GF-D8 (cell line): ENCODE data around the gene PFN3.
A peak's percentile ranks its signal among the peaks of the same experiment; 100 is the strongest.
"Not testable (repeated sequence)": the region's sequence is repeated elsewhere in the genome, so short reads cannot be mapped to it uniquely, and the experiment has no call there.

Source experiments
- DNase-seq: peaks from one replicate; lab custom pipeline; 2025; lab: John Stamatoyannopoulos, UW

PFN3 gene

GRCh38 chr5:177372034-177372896 is 28.2 kb downstream of the PFN3 start:
- DNase-seq = peak; percentile 11

GRCh38 chr5:177371120-177372033 is 29.1 kb downstream of the PFN3 start:
- no peak for DNase-seq

GRCh38 chr5:177370488-177371119 is 29.9 kb downstream of the PFN3 start:
- no peak for DNase-seq

DNA sequence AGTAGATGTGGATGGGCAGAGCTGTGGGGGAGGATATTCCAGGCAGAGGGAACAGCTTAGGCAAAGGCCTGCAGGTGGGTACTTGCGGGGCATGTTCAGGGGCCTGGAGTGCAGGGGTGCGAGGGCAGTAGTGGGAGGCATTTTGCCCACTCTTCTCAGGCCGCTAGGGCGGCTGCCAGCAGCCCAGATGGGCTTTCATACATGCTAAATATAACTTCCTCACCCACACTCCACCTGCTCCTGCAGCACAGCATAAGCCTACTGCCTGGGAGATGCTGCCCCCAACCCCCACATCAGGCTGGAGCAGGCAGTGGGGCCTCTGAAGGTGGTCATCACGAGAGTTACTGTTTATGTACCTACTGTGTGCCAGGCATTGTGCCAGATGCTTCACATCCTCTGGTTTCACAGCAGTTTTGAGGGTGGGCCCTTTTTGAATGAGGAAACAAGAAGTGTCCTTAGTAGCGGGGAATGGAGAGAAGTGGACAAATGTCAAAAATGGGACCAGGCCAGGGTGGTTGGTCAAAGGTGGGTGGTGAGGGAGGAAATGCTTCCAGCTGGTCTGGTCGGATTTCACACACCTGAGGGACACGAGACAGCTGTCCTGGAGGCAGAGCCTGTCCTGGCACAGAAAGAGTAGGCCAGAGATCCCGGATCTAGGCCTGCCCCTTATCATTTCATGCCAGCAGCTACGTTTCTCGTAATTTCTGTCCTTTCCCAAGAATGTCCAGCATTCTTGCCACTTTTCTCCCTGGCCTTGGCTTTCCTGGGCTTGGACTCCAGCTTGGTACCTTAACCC is 30.6 kb downstream of the PFN3 start:
- no peak for DNase-seq

DNA sequence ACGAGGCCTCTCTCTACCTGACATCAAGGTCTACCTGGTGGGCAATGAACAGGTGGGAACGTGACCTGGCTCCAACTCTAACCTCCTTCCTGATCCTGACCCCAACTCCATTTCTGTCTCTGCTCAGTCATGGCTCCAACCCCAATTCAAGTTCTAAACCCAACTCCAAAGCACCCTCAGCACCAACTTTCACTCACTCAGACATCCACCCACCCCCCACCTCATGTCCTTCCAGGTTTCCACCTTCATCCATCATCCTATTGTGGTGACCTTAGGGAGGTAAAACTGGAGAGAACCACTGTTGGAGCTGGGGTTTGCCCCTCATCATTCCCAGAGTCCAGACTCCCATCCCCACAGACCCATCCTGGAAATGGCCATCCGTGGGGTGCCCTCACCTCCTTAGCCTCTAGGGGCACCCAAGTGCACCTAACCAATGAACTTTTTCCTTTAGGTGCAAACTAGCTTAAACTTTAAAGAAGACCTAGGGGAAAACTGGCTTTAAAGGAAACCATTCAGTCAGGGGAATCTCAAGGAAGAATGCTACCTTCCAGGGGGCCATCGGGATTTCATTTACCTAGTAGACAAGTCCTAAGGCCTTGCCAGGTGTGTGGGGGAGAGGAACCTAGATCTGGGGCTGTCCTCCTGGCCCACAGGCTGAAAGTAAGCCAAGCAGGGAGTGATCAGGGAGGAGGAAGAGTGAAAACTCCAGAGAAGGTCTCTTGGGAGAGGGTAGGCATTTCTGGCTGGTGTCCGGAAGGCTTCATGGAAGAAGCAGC is 31.4 kb downstream of the PFN3 start:
- DNase-seq = no peak

GRCh38 chr5:177367981-177368868 is 32.2 kb downstream of the PFN3 start:
- DNase-seq = no peak

DNA sequence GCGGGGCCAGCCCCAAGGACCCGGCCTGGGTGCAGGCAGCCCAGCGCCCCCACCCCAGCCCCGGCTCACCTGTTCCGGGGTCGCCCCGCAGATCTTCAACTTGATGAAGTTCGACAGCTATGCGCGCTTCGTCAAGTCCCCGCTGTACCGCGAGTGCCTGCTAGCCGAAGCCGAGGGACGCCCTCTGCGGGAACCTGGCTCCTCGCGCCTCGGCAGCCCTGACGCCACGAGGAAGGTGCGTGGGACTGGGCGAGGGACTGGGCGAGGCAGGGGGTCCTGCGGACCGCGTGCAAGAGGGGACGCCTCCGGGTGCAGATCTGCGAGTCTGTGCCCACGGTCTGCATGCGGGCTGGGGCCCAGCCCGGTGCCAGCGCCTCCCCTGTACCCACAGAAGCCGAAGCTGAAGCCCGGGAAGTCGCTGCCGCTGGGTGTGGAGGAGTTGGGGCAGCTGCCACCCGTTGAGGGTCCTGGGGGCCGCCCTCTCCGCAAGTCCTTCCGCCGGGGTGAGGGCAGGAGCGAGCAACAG is 33.1 kb downstream of the PFN3 start:
- no peak for DNase-seq

GRCh38 chr5:177366528-177367322 is 33.7 kb downstream of the PFN3 start:
- DNase-seq = no peak

GRCh38 chr5:177365845-177366527 is 34.5 kb downstream of the PFN3 start:
- DNase-seq = no peak

- no peak for DNase-seq
Observed at GRCh38 chr5:177364159-177364962, 36.1 kb downstream of the PFN3 start.

DNA sequence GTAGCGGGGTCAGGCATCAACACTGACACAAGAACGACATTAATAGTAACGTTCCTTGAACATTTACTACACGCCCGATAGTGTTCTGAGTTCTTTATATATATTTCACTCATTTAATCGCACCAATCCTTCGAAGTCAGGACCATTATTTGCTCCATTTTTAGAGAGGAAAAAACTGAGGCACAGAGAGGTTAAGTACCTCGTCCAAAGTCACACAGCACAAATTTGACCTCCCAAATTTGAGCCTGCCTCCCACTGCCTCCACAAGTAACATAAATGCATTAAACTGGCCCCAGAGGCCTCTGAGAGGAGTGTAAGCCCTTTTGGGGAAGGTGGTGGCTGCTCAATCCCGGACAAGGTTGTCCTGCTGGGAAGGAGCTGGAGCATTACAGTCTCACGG is 36.9 kb downstream of the PFN3 start:
- no peak for DNase-seq

DNA sequence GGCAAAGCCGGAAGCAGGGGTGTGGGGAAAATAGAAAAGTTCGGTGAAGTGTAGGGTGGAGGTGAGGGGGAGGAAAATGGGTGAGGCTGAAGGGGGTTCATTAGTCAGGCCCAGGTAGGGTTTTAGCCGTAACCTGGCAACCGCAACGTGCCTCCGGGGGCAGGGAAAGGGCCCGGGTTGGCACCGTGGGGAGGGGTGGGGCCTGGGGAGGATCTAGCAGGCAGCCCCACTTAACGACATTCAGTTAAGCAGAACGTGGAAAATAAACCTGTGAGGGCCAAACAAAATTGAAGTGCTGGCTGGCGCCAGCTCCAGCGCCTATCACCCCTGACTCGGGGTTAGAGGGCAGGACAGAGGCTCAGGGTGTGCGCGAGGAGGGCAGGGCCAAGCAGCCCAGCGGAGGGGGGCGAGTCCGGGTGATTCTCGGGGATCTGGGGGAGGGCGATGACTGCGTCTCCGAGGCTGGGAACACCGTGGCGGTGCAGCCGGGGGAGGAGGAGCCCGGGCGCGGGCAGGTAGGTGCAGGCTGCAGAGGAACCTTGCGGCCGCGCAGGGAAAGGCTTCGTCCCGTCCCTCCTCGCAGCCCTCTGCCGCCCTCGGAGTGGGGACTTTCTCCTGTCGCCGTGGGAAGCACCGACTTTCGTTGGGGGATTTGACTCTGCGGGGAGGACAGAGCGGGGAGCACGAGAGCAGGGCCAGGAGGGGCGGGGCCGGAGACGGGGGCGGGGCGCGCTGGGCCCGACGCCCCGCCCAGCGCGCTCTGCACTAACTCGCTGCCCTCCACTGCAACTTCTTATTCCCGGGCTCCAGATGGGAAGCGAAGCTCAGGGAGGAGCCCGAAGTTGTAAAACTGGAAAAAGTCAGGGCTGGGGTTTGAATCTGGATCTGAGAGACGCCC is 37.6 kb downstream of the PFN3 start:
- DNase-seq = no peak

DNA sequence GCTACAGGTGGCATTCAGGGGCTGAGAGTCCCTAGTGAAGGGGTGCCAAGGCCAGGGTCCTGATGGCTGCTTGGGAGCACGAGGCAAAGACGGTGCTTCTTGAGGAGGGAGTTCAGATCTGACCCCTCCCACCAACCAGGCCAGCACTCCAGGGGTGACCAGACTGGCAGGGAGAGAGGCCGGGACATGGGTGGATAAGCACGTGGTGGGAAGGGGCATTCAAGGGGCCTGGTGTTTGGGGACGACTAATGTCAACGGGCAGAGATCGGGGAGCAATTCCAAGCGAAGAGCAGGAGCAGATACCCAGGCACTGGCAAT is 38.2 kb downstream of the PFN3 start:
- no peak for DNase-seq

DNA sequence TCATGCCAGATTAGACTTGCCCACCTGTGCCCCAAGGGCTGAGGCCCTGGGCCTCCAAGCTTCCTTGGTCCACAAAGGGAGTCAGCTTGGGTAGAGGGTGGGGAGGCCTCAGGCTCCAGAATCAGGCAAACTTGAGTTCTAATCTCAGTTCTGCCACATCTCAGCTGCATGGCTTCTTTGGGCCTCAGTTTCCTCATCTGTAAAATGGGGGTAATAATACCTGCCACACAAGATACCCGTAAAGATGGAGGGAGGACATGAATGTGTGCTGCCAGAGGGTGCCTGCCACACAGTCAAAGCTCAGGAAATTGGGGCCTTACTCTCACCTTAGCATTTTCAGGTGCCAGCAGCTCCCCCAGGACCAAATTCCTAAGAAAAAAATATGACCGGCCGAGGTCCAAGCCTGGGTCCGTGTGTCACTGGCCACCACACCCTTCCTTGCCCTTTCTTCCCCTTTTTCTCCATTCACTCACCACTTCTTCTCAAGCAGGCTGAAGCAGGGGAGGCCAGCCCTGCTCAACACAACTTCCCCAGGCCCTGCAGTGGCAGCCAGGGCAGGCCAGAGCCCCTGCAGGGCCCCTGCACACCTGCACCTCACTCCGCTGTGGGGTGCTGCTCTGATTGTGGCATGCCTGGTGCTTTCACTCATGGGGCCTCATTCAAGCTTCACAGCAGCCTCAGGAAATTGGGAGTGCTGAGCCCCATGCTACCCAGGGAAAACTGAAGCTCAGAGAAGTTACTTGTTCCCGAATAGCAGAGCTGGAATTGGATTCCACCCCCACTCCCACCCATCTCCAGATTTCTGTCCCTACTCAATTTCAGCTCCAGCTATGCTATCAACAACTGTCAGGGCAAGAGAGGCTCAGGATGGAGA is 38.8 kb downstream of the PFN3 start:
- DNase-seq = peak; percentile 24

DNA sequence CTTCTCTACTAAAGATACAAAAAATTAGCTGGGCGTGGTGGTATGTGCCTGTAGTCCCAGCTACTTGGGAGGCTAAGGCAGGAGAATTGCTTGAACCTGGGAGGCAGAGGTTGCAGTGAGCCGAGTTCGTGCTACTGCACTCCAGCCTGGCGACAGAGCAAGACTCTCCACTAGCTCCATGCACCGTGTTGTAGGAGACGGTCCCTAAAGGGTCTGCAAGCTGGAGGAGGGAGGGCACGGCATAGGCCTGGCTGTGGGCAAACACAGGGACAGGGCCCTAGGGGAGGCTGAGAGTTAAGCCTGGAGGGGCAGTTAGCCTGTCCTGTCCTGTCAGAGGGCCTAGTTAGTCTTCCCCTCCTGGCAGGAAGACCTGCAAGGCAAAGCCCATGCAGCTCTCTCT is 39.7 kb downstream of the PFN3 start:
- DNase-seq = not testable (repeated sequence)
